Fibroblast of peridontal ligament (primary cell): Measurements from ENCODE around the gene SMIM38.
"Not testable (repeated sequence)": the region's sequence is repeated elsewhere in the genome, so short reads cannot be mapped to it uniquely, and the experiment has no call there.

Source experiments
- DNase-seq: peaks from one replicate; pipeline ENCODE4 v3.0.0-alpha.2; 2010; ENCODE audit errors: extremely low read depth

Gene SMIM38

GRCh38 chr11:69140161-69140560, 15.6 kb upstream of the SMIM38 start:
- not testable (repeated sequence) for DNase-seq

- no peak for DNase-seq
Measured at GRCh38 chr11:69140635-69141034, 15.1 kb upstream of the SMIM38 start.

GRCh38 chr11:69141742-69142141, 14.0 kb upstream of the SMIM38 start:
- DNase-seq, result no peak

GRCh38 chr11:69142895-69143294, 12.8 kb upstream of the SMIM38 start:
- DNase-seq, result no peak

- no peak for DNase-seq
Measured at GRCh38 chr11:69144316-69145049, 11.3 kb upstream of the SMIM38 start.

GRCh38 chr11:69145050-69145380, 10.7 kb upstream of the SMIM38 start:
- peak; percentile 45 for DNase-seq

- no peak for DNase-seq
Measured at GRCh38 chr11:69148377-69148762, 7.4 kb upstream of the SMIM38 start.

GRCh38 chr11:69148806-69149205, 6.9 kb upstream of the SMIM38 start:
- DNase-seq, result no peak

- not testable (repeated sequence) for DNase-seq
Measured at GRCh38 chr11:69149338-69150045, 6.2 kb upstream of the SMIM38 start.

- no peak for DNase-seq
Measured at GRCh38 chr11:69150175-69150574, 5.6 kb upstream of the SMIM38 start.

GRCh38 chr11:69151836-69152235, 3.9 kb upstream of the SMIM38 start:
- DNase-seq, result no peak

GRCh38 chr11:69152733-69153421, 2.9 kb upstream of the SMIM38 start:
- DNase-seq, result no peak

- no peak for DNase-seq
Measured at GRCh38 chr11:69153661-69154060, 2.1 kb upstream of the SMIM38 start.

- DNase-seq, result no peak
Measured at GRCh38 chr11:69154211-69154913, 1.4 kb upstream of the SMIM38 start.

GRCh38 chr11:69154938-69155301, 815 bp upstream of the SMIM38 start:
- DNase-seq, result no peak

- no peak for DNase-seq
Measured at GRCh38 chr11:69156235-69156639, 502 bp downstream of the SMIM38 start.

- DNase-seq, result no peak
Measured at GRCh38 chr11:69156673-69157155, 979 bp downstream of the SMIM38 start.

- peak; percentile 30 for DNase-seq
Measured at GRCh38 chr11:69157156-69157821, 1.6 kb downstream of the SMIM38 start.

GRCh38 chr11:69157822-69158231, 2.1 kb downstream of the SMIM38 start:
- DNase-seq, result no peak

- DNase-seq, result no peak
Measured at GRCh38 chr11:69158301-69159149, 2.8 kb downstream of the SMIM38 start.
